ENCODE data around the gene ARHGEF6.

Gene ARHGEF6

DNA sequence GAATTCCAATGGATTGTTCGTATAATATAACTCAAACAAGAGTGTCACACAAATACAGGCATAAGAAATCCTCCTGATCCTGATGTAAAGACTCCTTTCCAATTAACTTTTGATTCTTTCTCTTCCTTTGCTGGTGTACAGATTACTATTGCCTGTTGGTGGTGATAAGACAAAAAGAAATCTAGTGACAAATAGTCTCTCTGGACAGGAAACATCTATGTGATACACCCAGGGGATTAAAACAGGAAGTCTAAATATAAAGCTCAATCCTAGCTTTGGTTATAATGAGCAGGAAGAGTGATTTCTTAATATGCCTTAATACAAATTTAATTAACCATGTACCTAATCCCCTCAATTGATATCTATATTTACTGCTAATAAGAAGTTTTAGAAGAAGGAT, 45.1 kb downstream of the ARHGEF6 start:
- Histone ChIP-seq H3K4me2 (ENCODE audit: low read depth, low read length, poor library complexity, severe bottlenecking) (peak overlapping the region; percentile 32), H3K9me3 (ENCODE audit: insufficient read depth, low read depth, low read length) (no peaks in the 10 kb centered on the region), H2AFZ (ENCODE audit: low read length) (no peak overlapping the region), H3K9me2 (replicated peaks; ENCODE audit: low read depth, low read length) (no peaks in the 10 kb centered on the region), H3K4me3 (ENCODE audit: low read length, poor library complexity, severe bottlenecking) (no peak overlapping the region), H3K36me3 (ENCODE audit: insufficient read depth, low read length) (peaks cover 33% of the 10 kb centered on the region; the same call in 1 of the 2 replicates), H4K20me1 (ENCODE audit: insufficient read depth, low read length, poor library complexity, severe bottlenecking) (peaks cover 6% of the 10 kb centered on the region), H3F3A (ENCODE audit: low read depth) (no peaks in the 10 kb centered on the region), H3K4me1 (ENCODE audit: insufficient read depth, low read length, poor library complexity, severe bottlenecking) (peaks cover 10% of the 10 kb centered on the region), H3K27me3 (ENCODE audit: insufficient read depth, low read length, poor library complexity, severe bottlenecking) (no peaks in the 10 kb centered on the region), H3K79me2 (ENCODE audit: insufficient read depth, low read length) (peaks cover 11% of the 10 kb centered on the region), H3K9ac (ENCODE audit: low read depth, low read length, poor library complexity, severe bottlenecking) (no peak overlapping the region)
- TF ChIP-seq EZH2phosphoT487 (IDR thresholded peaks at IDR 0.05; ENCODE audit: borderline replicate concordance) = no peak
- TF ChIP-seq, protein P1, sequence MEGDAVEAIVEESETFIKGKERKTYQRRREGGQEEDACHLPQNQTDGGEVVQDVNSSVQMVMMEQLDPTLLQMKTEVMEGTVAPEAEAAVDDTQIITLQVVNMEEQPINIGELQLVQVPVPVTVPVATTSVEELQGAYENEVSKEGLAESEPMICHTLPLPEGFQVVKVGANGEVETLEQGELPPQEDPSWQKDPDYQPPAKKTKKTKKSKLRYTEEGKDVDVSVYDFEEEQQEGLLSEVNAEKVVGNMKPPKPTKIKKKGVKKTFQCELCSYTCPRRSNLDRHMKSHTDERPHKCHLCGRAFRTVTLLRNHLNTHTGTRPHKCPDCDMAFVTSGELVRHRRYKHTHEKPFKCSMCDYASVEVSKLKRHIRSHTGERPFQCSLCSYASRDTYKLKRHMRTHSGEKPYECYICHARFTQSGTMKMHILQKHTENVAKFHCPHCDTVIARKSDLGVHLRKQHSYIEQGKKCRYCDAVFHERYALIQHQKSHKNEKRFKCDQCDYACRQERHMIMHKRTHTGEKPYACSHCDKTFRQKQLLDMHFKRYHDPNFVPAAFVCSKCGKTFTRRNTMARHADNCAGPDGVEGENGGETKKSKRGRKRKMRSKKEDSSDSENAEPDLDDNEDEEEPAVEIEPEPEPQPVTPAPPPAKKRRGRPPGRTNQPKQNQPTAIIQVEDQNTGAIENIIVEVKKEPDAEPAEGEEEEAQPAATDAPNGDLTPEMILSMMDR (conservative IDR thresholded peaks at IDR 0.05; ENCODE audit: low read length) = peak; percentile 22; the same call in 1 of the 2 replicates

DNA sequence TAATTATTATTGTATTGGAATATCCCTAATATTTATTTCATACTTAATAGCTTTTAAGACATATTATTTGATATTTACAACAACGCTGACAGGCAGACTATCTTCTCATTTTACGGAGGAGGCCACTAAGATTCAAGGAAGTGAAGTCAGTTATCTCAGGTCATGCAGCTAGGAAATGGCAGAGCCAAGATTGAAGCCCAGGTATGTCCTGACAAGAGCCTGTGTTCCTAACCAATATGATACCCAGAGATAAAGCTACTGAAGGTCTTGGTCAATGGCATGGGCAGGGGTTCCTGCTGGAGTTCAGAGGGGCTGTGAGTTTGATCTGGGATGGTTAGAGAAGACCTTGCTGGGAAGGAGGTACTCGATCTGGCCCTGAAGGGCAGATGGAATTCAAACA, 47.1 kb downstream of the ARHGEF6 start:
- no peak overlapping the region for H3K4me3 ChIP-seq (ENCODE audit: low read length, poor library complexity, severe bottlenecking)
- H3K9ac ChIP-seq (ENCODE audit: low read depth, low read length, poor library complexity, severe bottlenecking) = no peak overlapping the region
- no peak overlapping the region for H2AFZ ChIP-seq (ENCODE audit: low read length)
- no peaks in the 10 kb centered on the region for H3K9me2 ChIP-seq (replicated peaks; ENCODE audit: low read depth, low read length)
- no peaks in the 10 kb centered on the region for H3K9me3 ChIP-seq (ENCODE audit: insufficient read depth, low read depth, low read length)
- peaks cover 11% of the 10 kb centered on the region for H3K79me2 ChIP-seq (ENCODE audit: insufficient read depth, low read length)
- peaks cover 10% of the 10 kb centered on the region for H3K4me1 ChIP-seq (ENCODE audit: insufficient read depth, low read length, poor library complexity, severe bottlenecking)
- H3K36me3 ChIP-seq (ENCODE audit: insufficient read depth, low read length) = peaks cover 34% of the 10 kb centered on the region
- no peaks in the 10 kb centered on the region for H3F3A ChIP-seq (ENCODE audit: low read depth)
- H3K4me2 ChIP-seq (ENCODE audit: low read depth, low read length, poor library complexity, severe bottlenecking) = no peak overlapping the region
- TF ChIP-seq, protein P1 (conservative IDR thresholded peaks at IDR 0.05; ENCODE audit: low read length) = no peak
- TF ChIP-seq EZH2phosphoT487 (IDR thresholded peaks at IDR 0.05; ENCODE audit: borderline replicate concordance) = no peak
- H4K20me1 ChIP-seq (ENCODE audit: insufficient read depth, low read length, poor library complexity, severe bottlenecking) = peaks cover 6% of the 10 kb centered on the region
- no peaks in the 10 kb centered on the region for H3K27me3 ChIP-seq (ENCODE audit: insufficient read depth, low read length, poor library complexity, severe bottlenecking)

DNA sequence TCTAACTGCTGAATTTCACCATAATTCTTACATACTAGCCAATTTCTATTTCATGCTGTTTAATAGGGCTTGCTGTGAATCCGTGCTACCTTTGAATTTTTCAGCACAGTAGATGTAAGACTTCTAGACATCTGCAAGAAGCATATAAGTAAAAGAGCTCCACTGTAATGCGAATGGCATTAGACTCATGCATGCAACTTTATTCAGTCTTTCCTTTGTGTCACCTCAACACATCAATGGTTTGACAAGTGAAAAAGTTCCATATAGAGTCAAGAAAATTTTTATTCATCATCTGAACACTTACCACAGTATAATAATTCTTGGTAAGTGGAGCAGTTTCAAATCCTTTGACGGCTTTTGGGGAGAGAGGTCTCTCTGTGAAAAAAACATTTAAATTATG, 48.9 kb downstream of the ARHGEF6 start:
- peaks cover 11% of the 10 kb centered on the region for H3K79me2 ChIP-seq (ENCODE audit: insufficient read depth, low read length)
- H3K27me3 ChIP-seq (ENCODE audit: insufficient read depth, low read length, poor library complexity, severe bottlenecking) = no peaks in the 10 kb centered on the region
- peaks cover 6% of the 10 kb centered on the region for H4K20me1 ChIP-seq (ENCODE audit: insufficient read depth, low read length, poor library complexity, severe bottlenecking)
- H3K36me3 ChIP-seq (ENCODE audit: insufficient read depth, low read length) = peaks cover 36% of the 10 kb centered on the region
- H3K4me2 ChIP-seq (ENCODE audit: low read depth, low read length, poor library complexity, severe bottlenecking) = no peak overlapping the region
- no peak overlapping the region for H2AFZ ChIP-seq (ENCODE audit: low read length)
- H3K9ac ChIP-seq (ENCODE audit: low read depth, low read length, poor library complexity, severe bottlenecking) = no peak overlapping the region
- H3K9me3 ChIP-seq (ENCODE audit: insufficient read depth, low read depth, low read length) = no peaks in the 10 kb centered on the region
- peaks cover 13% of the 10 kb centered on the region for H3K4me1 ChIP-seq (ENCODE audit: insufficient read depth, low read length, poor library complexity, severe bottlenecking)
- no peaks in the 10 kb centered on the region for H3K9me2 ChIP-seq (replicated peaks; ENCODE audit: low read depth, low read length)
- H3F3A ChIP-seq (ENCODE audit: low read depth) = no peaks in the 10 kb centered on the region
- no peak overlapping the region for H3K4me3 ChIP-seq (ENCODE audit: low read length, poor library complexity, severe bottlenecking)
- TF ChIP-seq, protein P1 (conservative IDR thresholded peaks at IDR 0.05; ENCODE audit: low read length) = no peak
- TF ChIP-seq EZH2phosphoT487 (IDR thresholded peaks at IDR 0.05; ENCODE audit: borderline replicate concordance) = no peak

All from Loucy (cell line).